IPS DF 4.7 (cell line): ENCODE measurements around the gene EEF1G.
"Not testable (repeated sequence)": the region's sequence is repeated elsewhere in the genome, so short reads cannot be mapped to it uniquely, and the experiment has no call there.

Experiments used
- DNase-seq: peaks from one replicate; pipeline ENCODE4 v3.0.0-alpha.2; 2013; ENCODE audit warnings: low spot score; ENCODE audit errors: extremely low read depth

EEF1G gene

GRCh38 chr11:62577046-62577714, 3.5 kb upstream of the EEF1G start:
- DNase-seq, result no peak

- DNase-seq, result no peak
These were observed 2.1 kb upstream of the EEF1G start for GRCh38 chr11:62575837-62576236.

GRCh38 chr11:62575156-62575555, 1.5 kb upstream of the EEF1G start:
- DNase-seq, result no peak

GRCh38 chr11:62574363-62575071, 826 bp upstream of the EEF1G start:
- DNase-seq, result no peak

- no peak for DNase-seq
These were observed 592 bp downstream of the EEF1G start for GRCh38 chr11:62573006-62573591.

- no peak for DNase-seq
These were observed 1.3 kb downstream of the EEF1G start for GRCh38 chr11:62572431-62572830.

GRCh38 chr11:62571493-62571892, 2.2 kb downstream of the EEF1G start:
- DNase-seq, result not testable (repeated sequence)

GRCh38 chr11:62570903-62571302, 2.8 kb downstream of the EEF1G start:
- DNase-seq, result not testable (repeated sequence)

GRCh38 chr11:62569611-62570010, 4.1 kb downstream of the EEF1G start:
- DNase-seq, result no peak

- no peak for DNase-seq
These were observed 6.6 kb downstream of the EEF1G start for GRCh38 chr11:62567018-62567633.

- no peak for DNase-seq
These were observed 7.4 kb downstream of the EEF1G start for GRCh38 chr11:62566247-62566646.

GRCh38 chr11:62565100-62565802, 8.4 kb downstream of the EEF1G start:
- DNase-seq, result no peak

GRCh38 chr11:62561677-62562230, 11.9 kb downstream of the EEF1G start:
- DNase-seq, result not testable (repeated sequence)

GRCh38 chr11:62560566-62561103, 13.1 kb downstream of the EEF1G start:
- no peak for DNase-seq

GRCh38 chr11:62559626-62560025, 14.1 kb downstream of the EEF1G start:
- not testable (repeated sequence) for DNase-seq

- DNase-seq, result no peak
These were observed 14.5 kb downstream of the EEF1G start for GRCh38 chr11:62559204-62559603.

- no peak for DNase-seq
These were observed 15.0 kb downstream of the EEF1G start for GRCh38 chr11:62558669-62559068.

GRCh38 chr11:62556875-62557631, 16.6 kb downstream of the EEF1G start:
- no peak for DNase-seq

GRCh38 chr11:62556108-62556874, 17.4 kb downstream of the EEF1G start:
- DNase-seq, result no peak
